MCF 10A (cell line): ENCODE measurements around the gene DERL3. TPM values are rescaled to one million over a fixed set of nuclear protein-coding genes. Genes with fewer than 3 reads are reported as not detected.

Source experiments
- BruUV-seq: library from RNA; stranded (reverse); fragments of 400-500 nt; replicated peaks from 2 replicates; lab custom pipeline; 2021; lab: Mats Ljungman, UMichigan
- CTCF ChIA-PET: fragments of 300-600 bp; sonication (Branson Sonifier 250); formaldehyde crosslinking; extraction: SDS; loops from one replicate; lab custom pipeline; 2021; ENCODE audit warnings: antibody characterized with exemption, inconsistent platforms; lab: Yijun Ruan, JAX
- POLR2A ChIA-PET: fragments of 300-600, 350-650 bp; sonication (Branson Sonifier 250); formaldehyde crosslinking; extraction: SDS; loops from one replicate; lab custom pipeline; 2020; ENCODE audit warnings: antibody characterized with exemption, inconsistent platforms; lab: Yijun Ruan, JAX
- DNase-seq: peaks from one replicate; pipeline ENCODE4 v3.0.0-alpha.2; 2018; ENCODE audit not compliant: unreplicated experiment
- H3K27ac Mint-ChIP-seq: one replicate; pipeline ENCODE4 v1.8.0; 2022; ENCODE audit warnings: mild to moderate bottlenecking, low read depth, mixed read lengths; ENCODE audit not compliant: unreplicated experiment
- H3K27me3 Mint-ChIP-seq: one replicate; pipeline ENCODE4 v1.8.0; 2022; ENCODE audit warnings: mixed read lengths; ENCODE audit not compliant: insufficient read depth, unreplicated experiment
- H3K36me3 Mint-ChIP-seq: one replicate; pipeline ENCODE4 v1.8.0; 2022; ENCODE audit warnings: mild to moderate bottlenecking, moderate library complexity, mixed read lengths; ENCODE audit not compliant: insufficient read depth, unreplicated experiment
- H3K4me1 Mint-ChIP-seq: one replicate; pipeline ENCODE4 v1.8.0; 2022; ENCODE audit warnings: mixed read lengths; ENCODE audit not compliant: insufficient read depth, unreplicated experiment
- H3K4me3 Mint-ChIP-seq: one replicate; pipeline ENCODE4 v1.8.0; 2022; ENCODE audit warnings: mild to moderate bottlenecking, moderate library complexity, mixed read lengths; ENCODE audit not compliant: unreplicated experiment
- H3K9me3 Mint-ChIP-seq: one replicate; pipeline ENCODE4 v1.8.0; 2022; ENCODE audit warnings: mixed read lengths; ENCODE audit not compliant: unreplicated experiment
- CTCF ChIP-seq: fragments of 200-600 bp; IDR thresholded peaks from one replicate; pipeline ENCODE4 v1.8.0; 2022; ENCODE audit warnings: antibody characterized with exemption, mild to moderate bottlenecking; ENCODE audit not compliant: unreplicated experiment
- intact Hi-C: fragments of 100-400 bp; cut with micrococcal nuclease; formaldehyde crosslinking; loops from 2 replicates; pipeline ENCODE4 v1.14.1; 2022
- total RNA-seq: library from RNA; stranded (reverse); gene quantifications from 2 replicates; pipeline ENCODE4 v1.2.3, GENCODE V29; 2022

Gene DERL3
- total RNA-seq, 1 experiment from 2014 or later = not detected

- no TSS peak for BruUV-seq
- no peak for TF ChIP-seq CTCF
- intact Hi-C loops = no loop called here
- Mint-ChIP-seq H3K4me1 (peaks cover 5% of the 10 kb centered on the region), H3K27me3 (no peaks in the 10 kb centered on the region), H3K27ac (no peak overlapping the region), H3K36me3 (peaks cover 47% of the 10 kb centered on the region), H3K9me3 (no peaks in the 10 kb centered on the region), H3K4me3 (no peak overlapping the region)
- POLR2A ChIA-PET = interaction anchor here (0.5 to 1.4 kb wide), 5 partner anchors 10 to 59 kb away, joined by 3 read pairs; no protein-coding TSS in a partner anchor
- no peak for DNase-seq
- CTCF ChIA-PET = interaction anchor here (0.6 to 0.7 kb wide), 3 partner anchors 14 to 239 kb away, joined by 3 to 4 read pairs (median 3); no protein-coding TSS in a partner anchor
Measured at GRCh38 chr22:23834793-23835483, 3.9 kb downstream of the DERL3 start.

GRCh38 chr22:23834406-23834792 is 4.4 kb downstream of the DERL3 start:
- BruUV-seq = no TSS peak
- ChIA-PET CTCF (interaction anchor here (0.6 to 0.7 kb wide), 2 partner anchors 15 to 65 kb away, joined by 3 to 4 read pairs; no protein-coding TSS in a partner anchor), POLR2A (interaction anchor here (0.6 to 1.4 kb wide), 3 partner anchors 11 to 22 kb away, joined by 3 read pairs; no protein-coding TSS in a partner anchor)
- peaks cover 5% of the 10 kb centered on the region for H3K4me1 Mint-ChIP-seq
- intact Hi-C loops = no loop called here
- DNase-seq = no peak
- no peak overlapping the region for H3K4me3 Mint-ChIP-seq
- H3K9me3 Mint-ChIP-seq = no peaks in the 10 kb centered on the region
- no peaks in the 10 kb centered on the region for H3K27me3 Mint-ChIP-seq
- TF ChIP-seq CTCF = no peak
- H3K36me3 Mint-ChIP-seq = peaks cover 52% of the 10 kb centered on the region
- H3K27ac Mint-ChIP-seq = no peak overlapping the region

- Mint-ChIP-seq H3K36me3 (peaks cover 52% of the 10 kb centered on the region), H3K9me3 (no peaks in the 10 kb centered on the region), H3K4me1 (peaks cover 5% of the 10 kb centered on the region), H3K4me3 (no peak overlapping the region), H3K27me3 (no peaks in the 10 kb centered on the region), H3K27ac (no peak overlapping the region)
- TSS peak; percentile 52 for BruUV-seq
- no peak for TF ChIP-seq CTCF
- DNase-seq = no peak
- POLR2A ChIA-PET = interaction anchor here (0.6 kb wide), 1 partner anchor 23 kb away, joined by 3 read pairs; no protein-coding TSS in a partner anchor
- intact Hi-C loops = no loop called here
- CTCF ChIA-PET = interaction anchor here (0.7 kb wide), 1 partner anchor 15 kb away, joined by 3 read pairs; no protein-coding TSS in a partner anchor
Measured at GRCh38 chr22:23833911-23834317, 4.9 kb downstream of the DERL3 start.

- H3K36me3 Mint-ChIP-seq = peaks cover 52% of the 10 kb centered on the region
- H3K4me1 Mint-ChIP-seq = peaks cover 2% of the 10 kb centered on the region
- H3K9me3 Mint-ChIP-seq = no peaks in the 10 kb centered on the region
- intact Hi-C loops = no loop called here
- no peaks in the 10 kb centered on the region for H3K27me3 Mint-ChIP-seq
- POLR2A ChIA-PET = no interaction called here
- TF ChIP-seq CTCF = no peak
- CTCF ChIA-PET = interaction anchor here (0.6 kb wide), 1 partner anchor 653 kb away, joined by 3 read pairs; the partner anchor contains the start of gene BCR
- DNase-seq = no peak
- no peak overlapping the region for H3K4me3 Mint-ChIP-seq
- no peak overlapping the region for H3K27ac Mint-ChIP-seq
- no TSS peak for BruUV-seq
Measured at GRCh38 chr22:23833017-23833751, 5.6 kb downstream of the DERL3 start.
